SK-N-SH (cell line): ENCODE measurements around the gene VASN.

Experiments used
- CTCF ChIP-seq: fragments of 200-600 bp; sonication (generic); IDR thresholded peaks from 2 replicates; pipeline ENCODE4 v1.6.1; 2017; ENCODE audit warnings: antibody characterized with exemption, mild to moderate bottlenecking, moderate library complexity
- EP300 ChIP-seq, 2 experiments: IDR thresholded peaks; 2 replicates each; pipeline versions ENCODE4 v1.4.0 to v1.6.1; 2012; ENCODE audit warnings: borderline replicate concordance in 1 of 2, low read depth in 1 of 2, low read length in 1 of 2
- EZH2phosphoT487 ChIP-seq: fragments of 200-600 bp; sonication (generic); IDR thresholded peaks from 2 replicates; pipeline ENCODE4 v1.6.1; 2017; ENCODE audit warnings: low read depth, mixed run types, mild to moderate bottlenecking, antibody characterized with exemption, moderate library complexity, borderline replicate concordance
- FOXM1 ChIP-seq: IDR thresholded peaks from 2 replicates; pipeline ENCODE4 v1.4.0; 2012; ENCODE audit warnings: low read depth, mild to moderate bottlenecking
- GATA2 ChIP-seq: sonication (generic); formaldehyde crosslinking; IDR thresholded peaks from 2 replicates; pipeline ENCODE4 v1.5.0; 2020; ENCODE audit warnings: mild to moderate bottlenecking, missing genetic modification reagents
- MXI1 ChIP-seq: IDR thresholded peaks from 2 replicates; pipeline ENCODE4 v1.6.1; 2012; ENCODE audit warnings: mild to moderate bottlenecking, low read depth, low read length, improper control_type of control experiment
- POLR2AphosphoS5 ChIP-seq: IDR thresholded peaks from 2 replicates; pipeline ENCODE4 v1.6.1; 2012; ENCODE audit warnings: low read depth, low read length
- TAF1 ChIP-seq: IDR thresholded peaks from 2 replicates; pipeline ENCODE4 v1.6.1; 2012; ENCODE audit warnings: low read depth, mild to moderate bottlenecking, low read length, moderate library complexity, borderline replicate concordance
- TF ChIP-seq, protein P1 (sequence below): IDR thresholded peaks from 2 replicates; pipeline ENCODE4 v1.6.1; 2012; ENCODE audit warnings: mild to moderate bottlenecking, low read depth, low read length, moderate library complexity
- TF ChIP-seq, protein P2 (sequence below): IDR thresholded peaks from 2 replicates; pipeline ENCODE4 v1.4.0; 2012; ENCODE audit warnings: low read depth
- TF ChIP-seq, protein P3 (sequence below): IDR thresholded peaks from 2 replicates; pipeline ENCODE4 v1.4.0; 2012; ENCODE audit warnings: low read depth, borderline replicate concordance

- TF ChIP-seq EP300 (IDR thresholded peaks at IDR 0.05; ENCODE audit: borderline replicate concordance in 1 of 2, low read depth in 1 of 2, low read length in 1 of 2) (no peak), EZH2phosphoT487 (no peak), POLR2AphosphoS5 (no peak), CTCF (no peak), MXI1 (no peak), TAF1 (no peak), FOXM1 (no peak), GATA2 (CRISPR knock-in tag) (no peak)
- TF ChIP-seq, protein P1, sequence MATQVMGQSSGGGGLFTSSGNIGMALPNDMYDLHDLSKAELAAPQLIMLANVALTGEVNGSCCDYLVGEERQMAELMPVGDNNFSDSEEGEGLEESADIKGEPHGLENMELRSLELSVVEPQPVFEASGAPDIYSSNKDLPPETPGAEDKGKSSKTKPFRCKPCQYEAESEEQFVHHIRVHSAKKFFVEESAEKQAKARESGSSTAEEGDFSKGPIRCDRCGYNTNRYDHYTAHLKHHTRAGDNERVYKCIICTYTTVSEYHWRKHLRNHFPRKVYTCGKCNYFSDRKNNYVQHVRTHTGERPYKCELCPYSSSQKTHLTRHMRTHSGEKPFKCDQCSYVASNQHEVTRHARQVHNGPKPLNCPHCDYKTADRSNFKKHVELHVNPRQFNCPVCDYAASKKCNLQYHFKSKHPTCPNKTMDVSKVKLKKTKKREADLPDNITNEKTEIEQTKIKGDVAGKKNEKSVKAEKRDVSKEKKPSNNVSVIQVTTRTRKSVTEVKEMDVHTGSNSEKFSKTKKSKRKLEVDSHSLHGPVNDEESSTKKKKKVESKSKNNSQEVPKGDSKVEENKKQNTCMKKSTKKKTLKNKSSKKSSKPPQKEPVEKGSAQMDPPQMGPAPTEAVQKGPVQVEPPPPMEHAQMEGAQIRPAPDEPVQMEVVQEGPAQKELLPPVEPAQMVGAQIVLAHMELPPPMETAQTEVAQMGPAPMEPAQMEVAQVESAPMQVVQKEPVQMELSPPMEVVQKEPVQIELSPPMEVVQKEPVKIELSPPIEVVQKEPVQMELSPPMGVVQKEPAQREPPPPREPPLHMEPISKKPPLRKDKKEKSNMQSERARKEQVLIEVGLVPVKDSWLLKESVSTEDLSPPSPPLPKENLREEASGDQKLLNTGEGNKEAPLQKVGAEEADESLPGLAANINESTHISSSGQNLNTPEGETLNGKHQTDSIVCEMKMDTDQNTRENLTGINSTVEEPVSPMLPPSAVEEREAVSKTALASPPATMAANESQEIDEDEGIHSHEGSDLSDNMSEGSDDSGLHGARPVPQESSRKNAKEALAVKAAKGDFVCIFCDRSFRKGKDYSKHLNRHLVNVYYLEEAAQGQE = no peak
- TF ChIP-seq, protein P2, sequence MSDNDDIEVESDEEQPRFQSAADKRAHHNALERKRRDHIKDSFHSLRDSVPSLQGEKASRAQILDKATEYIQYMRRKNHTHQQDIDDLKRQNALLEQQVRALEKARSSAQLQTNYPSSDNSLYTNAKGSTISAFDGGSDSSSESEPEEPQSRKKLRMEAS = no peak
- TF ChIP-seq, protein P3, sequence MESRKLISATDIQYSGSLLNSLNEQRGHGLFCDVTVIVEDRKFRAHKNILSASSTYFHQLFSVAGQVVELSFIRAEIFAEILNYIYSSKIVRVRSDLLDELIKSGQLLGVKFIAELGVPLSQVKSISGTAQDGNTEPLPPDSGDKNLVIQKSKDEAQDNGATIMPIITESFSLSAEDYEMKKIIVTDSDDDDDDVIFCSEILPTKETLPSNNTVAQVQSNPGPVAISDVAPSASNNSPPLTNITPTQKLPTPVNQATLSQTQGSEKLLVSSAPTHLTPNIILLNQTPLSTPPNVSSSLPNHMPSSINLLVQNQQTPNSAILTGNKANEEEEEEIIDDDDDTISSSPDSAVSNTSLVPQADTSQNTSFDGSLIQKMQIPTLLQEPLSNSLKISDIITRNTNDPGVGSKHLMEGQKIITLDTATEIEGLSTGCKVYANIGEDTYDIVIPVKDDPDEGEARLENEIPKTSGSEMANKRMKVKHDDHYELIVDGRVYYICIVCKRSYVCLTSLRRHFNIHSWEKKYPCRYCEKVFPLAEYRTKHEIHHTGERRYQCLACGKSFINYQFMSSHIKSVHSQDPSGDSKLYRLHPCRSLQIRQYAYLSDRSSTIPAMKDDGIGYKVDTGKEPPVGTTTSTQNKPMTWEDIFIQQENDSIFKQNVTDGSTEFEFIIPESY = no peak
These were observed 11.2 kb downstream of the VASN start for GRCh38 chr16:4382795-4383357.
